Esophagus muscularis mucosa (tissue), 4 donors: ENCODE results near the gene DNAJC15. TPM values are rescaled to one million over a fixed set of nuclear protein-coding genes. Genes with fewer than 3 reads are reported as not detected.

Source experiments
- DNase-seq: peaks from one replicate; pipeline ENCODE4 v3.0.0-alpha.2; 2017; ENCODE audit errors: extremely low spot score
- H3K27ac ChIP-seq, 4 donors: fragments of 200-600 bp; sonication (generic); replicated peaks in 1 of 4; 1 replicate in 3 of 4; 2 replicates in 1 of 4; pipeline ENCODE4 v1.5.1; 2016 to 2019; ENCODE audit warnings: mild to moderate bottlenecking in 1 of 4
- H3K27me3 ChIP-seq, 4 donors: fragments of 200-600 bp; sonication (generic); one replicate each; pipeline versions ENCODE4 v1.5.1 to v1.6.0; 2016 to 2019
- H3K36me3 ChIP-seq, 4 donors: fragments of 200-600 bp; sonication (generic); one replicate each; pipeline ENCODE4 v1.5.1; 2016 to 2019
- H3K4me1 ChIP-seq, 4 donors: fragments of 200-600 bp; sonication (generic); one replicate each; pipeline ENCODE4 v1.5.1; 2016 to 2019
- H3K4me3 ChIP-seq, 4 donors: fragments of 200-600 bp; sonication (generic); 1 replicate in 2 of 4; 2 replicates in 2 of 4; pipeline ENCODE4 v1.5.1; 2016 to 2019; ENCODE audit warnings: mild to moderate bottlenecking in 4 of 4, moderate library complexity in 1 of 4
- H3K9me3 ChIP-seq, 4 donors: fragments of 200-600 bp; sonication (generic); 1 replicate in 3 of 4; 2 replicates in 1 of 4; pipeline ENCODE4 v1.5.1; 2016 to 2019
- EP300 ChIP-seq: sonication (generic); formaldehyde crosslinking; IDR thresholded peaks from one replicate; pipeline ENCODE4 v1.6.1; 2017; ENCODE audit warnings: antibody characterized with exemption
- POLR2A ChIP-seq: fragments of 450-650 bp; IDR thresholded peaks from one replicate; pipeline ENCODE4 v1.6.1; 2017; ENCODE audit warnings: antibody characterized with exemption, moderate library complexity, mild to moderate bottlenecking, low read depth
- POLR2AphosphoS5 ChIP-seq, 2 donors: sonication (generic); formaldehyde crosslinking; IDR thresholded peaks; one replicate each; pipeline ENCODE4 v1.6.1; 2017; ENCODE audit warnings: antibody characterized with exemption in 2 of 2
- WGBS: methylation state at CpG from one replicate; pipeline ENCODE4 v1.1.5; 2018; 5-methylcytosine and 5-hydroxymethylcytosine counted together
- intact Hi-C: fragments of 100-400 bp; cut with DNase I; formaldehyde crosslinking; loops from one replicate; pipeline ENCODE4 v1.15.1; 2023
- total RNA-seq, 4 donors: library from RNA; depleted of rRNA; stranded (reverse); fragments of >200 nt; gene quantifications; one replicate each; pipeline versions ENCODE4 v1.1.0 to v1.2.1, GENCODE V29; 2016
- TF ChIP-seq, protein P1 (sequence below), 3 experiments: fragments of 200-600 bp in 2 of 3; fragments of 450-650 bp in 1 of 3; sonication (generic) in 2 of 3; IDR thresholded peaks; one replicate each; pipeline ENCODE4 v1.5.1; 2017 to 2019; ENCODE audit warnings: antibody characterized with exemption in 3 of 3, mild to moderate bottlenecking in 2 of 3, moderate library complexity in 1 of 3

DNAJC15 gene
- total RNA-seq, 4 donors from 2014 or later, result 13.3 to 19.8 (median 13.6) TPM

DNA sequence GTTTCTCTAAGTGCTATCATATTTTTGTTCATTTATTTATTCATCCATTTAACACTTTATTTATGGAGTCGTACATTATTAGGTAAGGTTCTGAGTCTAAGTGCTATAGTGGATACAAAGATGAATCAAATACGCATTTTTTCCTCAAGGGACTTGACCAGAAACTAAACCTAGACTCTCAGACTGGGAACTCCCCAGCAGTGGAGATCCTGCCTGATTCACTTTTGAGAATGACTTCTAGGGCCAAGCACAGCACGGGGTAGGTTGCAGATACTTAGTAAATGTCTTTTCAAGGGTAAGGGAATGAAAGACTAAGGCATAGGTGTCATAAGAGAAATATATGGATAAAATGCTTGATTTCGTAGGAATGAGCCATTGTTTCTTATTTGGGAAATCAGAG is 7.2 kb downstream of the DNAJC15 start:
- WGBS, result 94% methylated on average over 4 of the region's 4 CpGs
- intact Hi-C loops, result no loop called here
- no peak overlapping the region for H3K27ac ChIP-seq

DNA sequence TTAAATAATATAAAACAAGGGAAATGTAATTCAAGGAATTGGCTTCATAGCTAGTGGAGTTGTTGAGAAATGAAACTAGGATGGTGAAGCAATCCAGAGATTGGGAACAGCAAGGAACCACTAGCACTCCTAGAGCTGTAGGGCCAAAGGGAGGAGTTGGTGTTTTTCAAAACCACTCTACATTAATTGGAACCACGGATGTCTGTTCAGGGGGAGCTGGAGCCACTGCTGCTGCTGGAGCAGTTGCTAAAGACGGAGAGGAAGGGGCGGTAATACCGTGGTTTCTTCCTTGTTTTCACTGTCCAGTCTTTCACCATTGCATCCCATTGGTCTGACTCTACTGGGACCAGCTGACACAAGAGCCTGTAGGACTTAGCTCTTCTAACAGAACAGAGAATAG is 8.5 kb downstream of the DNAJC15 start:
- H3K4me1 ChIP-seq, result peaks cover 14 to 30% (median 17%) of the 10 kb centered on the region in 4 donors
- H3K9me3 ChIP-seq, result no peaks in the 10 kb centered on the region
- intact Hi-C loops, result no loop called here
- no peak overlapping the region for H3K27ac ChIP-seq
- no peak for TF ChIP-seq POLR2A
- no peak for TF ChIP-seq EP300
- TF ChIP-seq POLR2AphosphoS5 (IDR thresholded peaks at IDR 0.05), result no peak
- TF ChIP-seq, protein P1, sequence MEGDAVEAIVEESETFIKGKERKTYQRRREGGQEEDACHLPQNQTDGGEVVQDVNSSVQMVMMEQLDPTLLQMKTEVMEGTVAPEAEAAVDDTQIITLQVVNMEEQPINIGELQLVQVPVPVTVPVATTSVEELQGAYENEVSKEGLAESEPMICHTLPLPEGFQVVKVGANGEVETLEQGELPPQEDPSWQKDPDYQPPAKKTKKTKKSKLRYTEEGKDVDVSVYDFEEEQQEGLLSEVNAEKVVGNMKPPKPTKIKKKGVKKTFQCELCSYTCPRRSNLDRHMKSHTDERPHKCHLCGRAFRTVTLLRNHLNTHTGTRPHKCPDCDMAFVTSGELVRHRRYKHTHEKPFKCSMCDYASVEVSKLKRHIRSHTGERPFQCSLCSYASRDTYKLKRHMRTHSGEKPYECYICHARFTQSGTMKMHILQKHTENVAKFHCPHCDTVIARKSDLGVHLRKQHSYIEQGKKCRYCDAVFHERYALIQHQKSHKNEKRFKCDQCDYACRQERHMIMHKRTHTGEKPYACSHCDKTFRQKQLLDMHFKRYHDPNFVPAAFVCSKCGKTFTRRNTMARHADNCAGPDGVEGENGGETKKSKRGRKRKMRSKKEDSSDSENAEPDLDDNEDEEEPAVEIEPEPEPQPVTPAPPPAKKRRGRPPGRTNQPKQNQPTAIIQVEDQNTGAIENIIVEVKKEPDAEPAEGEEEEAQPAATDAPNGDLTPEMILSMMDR (IDR thresholded peaks at IDR 0.05), result no peak
- WGBS, result 91% methylated on average over 4 of the region's 4 CpGs
- H3K27me3 ChIP-seq, result no peaks in the 10 kb centered on the region
- H3K4me3 ChIP-seq, result no peak overlapping the region
- no peak for DNase-seq
- peaks cover 4 to 13% (median 8%) of the 10 kb centered on the region in 4 donors for H3K36me3 ChIP-seq

More for the DNA sequence above, 7.2 kb downstream of the DNAJC15 start:
- Histone ChIP-seq H3K27me3 (no peaks in the 10 kb centered on the region), H3K9me3 (no peaks in the 10 kb centered on the region), H3K4me1 (peaks cover 12 to 33% (median 15%) of the 10 kb centered on the region in 4 donors), H3K4me3 (no peak overlapping the region), H3K36me3 (peaks cover 4 to 13% (median 8%) of the 10 kb centered on the region in 4 donors)
- DNase-seq, result no peak
- no peak for TF ChIP-seq POLR2AphosphoS5 (IDR thresholded peaks at IDR 0.05)
- TF ChIP-seq, protein P1 (IDR thresholded peaks at IDR 0.05), result no peak
- no peak for TF ChIP-seq EP300
- no peak for TF ChIP-seq POLR2A

DNA sequence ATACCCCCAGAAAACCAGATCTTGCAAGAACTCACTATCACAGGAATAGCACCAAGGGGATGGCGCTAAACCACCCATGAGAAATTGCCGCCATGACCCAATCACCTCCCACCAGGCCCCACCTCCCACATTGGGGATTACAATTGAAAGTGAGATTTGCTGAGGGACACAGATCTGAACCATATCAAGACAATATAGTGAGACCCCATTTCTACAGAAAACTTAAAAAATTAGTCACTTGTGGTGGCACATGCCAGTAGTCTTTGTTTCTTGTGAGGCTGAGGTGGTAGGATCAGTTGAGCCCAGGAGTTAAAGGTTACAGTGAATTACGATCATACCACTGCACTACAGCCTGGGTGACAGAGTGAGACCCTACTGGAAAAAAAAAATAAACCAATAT is 9.7 kb downstream of the DNAJC15 start:
- Histone ChIP-seq H3K4me1 (peaks cover 17 to 29% (median 18%) of the 10 kb centered on the region in 4 donors), H3K27ac (no peak overlapping the region), H3K4me3 (no peak overlapping the region), H3K27me3 (no peaks in the 10 kb centered on the region), H3K9me3 (no peaks in the 10 kb centered on the region), H3K36me3 (peaks cover 3 to 7% (median 5%) of the 10 kb centered on the region in 4 donors)
- 92% methylated on average over 3 of the region's 3 CpGs for WGBS
- DNase-seq, result no peak
- TF ChIP-seq POLR2AphosphoS5 (IDR thresholded peaks at IDR 0.05) (no peak), EP300 (no peak), POLR2A (no peak)
- TF ChIP-seq, protein P1 (IDR thresholded peaks at IDR 0.05), result no peak
- intact Hi-C loops, result no loop called here

DNA sequence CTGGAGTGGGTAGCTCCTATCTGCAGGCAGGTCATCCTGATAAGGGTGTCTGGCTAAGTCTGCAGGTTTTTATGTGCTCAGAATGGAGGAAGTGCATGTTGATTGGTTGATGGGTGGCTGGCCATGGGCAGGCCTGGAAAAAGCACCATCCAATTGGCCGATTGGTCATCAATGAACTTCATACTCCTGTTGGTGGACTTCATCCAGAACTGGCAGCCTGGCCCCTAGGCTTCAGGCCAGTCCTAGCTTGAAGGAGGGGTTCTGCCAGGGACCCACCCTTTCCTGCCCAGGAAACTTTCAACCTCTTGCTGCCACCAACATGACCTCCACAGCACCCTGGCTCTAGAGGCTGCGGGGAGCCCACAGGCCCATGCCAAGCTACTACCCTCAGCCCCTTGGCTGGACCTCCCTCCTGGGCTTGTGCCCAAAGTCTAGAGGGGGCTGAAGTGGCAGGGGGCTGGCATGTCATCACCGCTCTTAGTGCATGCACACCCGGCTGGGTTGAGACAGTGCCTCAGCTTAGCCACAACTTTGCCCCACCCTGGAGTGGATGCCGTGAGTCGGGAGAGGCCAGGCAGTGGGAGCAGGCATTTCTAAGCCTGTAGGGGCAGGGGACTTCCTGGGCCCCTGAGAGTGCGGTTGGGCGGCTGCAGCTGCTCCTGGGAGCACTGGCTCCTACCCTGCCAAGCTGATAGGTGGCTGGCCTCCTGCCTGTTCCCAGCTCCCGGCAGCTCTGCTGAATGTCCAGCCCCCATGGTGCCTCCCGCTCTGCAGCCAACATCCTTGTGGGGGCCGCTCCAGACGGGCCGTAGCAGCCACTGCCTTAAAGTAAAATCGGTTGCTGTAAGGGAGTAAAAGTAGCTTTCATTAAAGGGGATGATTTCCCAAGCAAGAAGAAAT is 13.2 kb downstream of the DNAJC15 start:
- DNase-seq, result no peak
- intact Hi-C loops, result no loop called here
- no peaks in the 10 kb centered on the region for H3K9me3 ChIP-seq
- H3K27me3 ChIP-seq, result no peaks in the 10 kb centered on the region
- no peak for TF ChIP-seq EP300
- no peak for TF ChIP-seq POLR2A
- no peak for TF ChIP-seq POLR2AphosphoS5 (IDR thresholded peaks at IDR 0.05)
- TF ChIP-seq, protein P1 (IDR thresholded peaks at IDR 0.05), result no peak
- H3K4me1 ChIP-seq, result peaks cover 18 to 42% (median 28%) of the 10 kb centered on the region in 4 donors
- 68% methylated on average over 6 of the region's 14 CpGs for WGBS
- no peak overlapping the region for H3K27ac ChIP-seq
- peaks cover 0 to 6% (median 5%) of the 10 kb centered on the region in 4 donors for H3K36me3 ChIP-seq
- H3K4me3 ChIP-seq, result peak overlapping the region in 1 of 4 donors; percentile 10
